ENCODE data around the gene GPR78. TPM values are rescaled to one million over a fixed set of nuclear protein-coding genes. Genes with fewer than 3 reads are reported as not detected.

Gene GPR78
- total RNA-seq, 1 donor from 2014 or later: 0.97 TPM

GRCh38 chr4:8540072-8540471 is 40.1 kb upstream of the GPR78 start:
- DNase-seq (ENCODE audit: extremely low spot score, unreplicated experiment): no peak
- Mint-ChIP-seq H3K4me1 (ENCODE audit: unreplicated experiment) (peaks cover 4% of the 10 kb centered on the region), H3K9me3 (no peaks in the 10 kb centered on the region), H3K27me3 (no peaks in the 10 kb centered on the region), H3K4me3 (no peak overlapping the region), H3K36me3 (no peaks in the 10 kb centered on the region), H3K27ac (peak overlapping the region; percentile 47)
- no peak for TF ChIP-seq CTCF (conservative IDR thresholded peaks at IDR 0.05)

- no peak overlapping the region for H3K27ac Mint-ChIP-seq
- no peaks in the 10 kb centered on the region for H3K9me3 Mint-ChIP-seq
- TF ChIP-seq CTCF (conservative IDR thresholded peaks at IDR 0.05): no peak
- no peaks in the 10 kb centered on the region for H3K36me3 Mint-ChIP-seq
- no peak for DNase-seq (ENCODE audit: extremely low spot score, unreplicated experiment)
- peaks cover 4% of the 10 kb centered on the region for H3K4me1 Mint-ChIP-seq (ENCODE audit: unreplicated experiment)
- no peak overlapping the region for H3K4me3 Mint-ChIP-seq
- H3K27me3 Mint-ChIP-seq: no peaks in the 10 kb centered on the region
These were observed 39.6 kb upstream of the GPR78 start for GRCh38 chr4:8540586-8540985.

GRCh38 chr4:8540991-8541390 is 39.2 kb upstream of the GPR78 start:
- no peak for DNase-seq (ENCODE audit: extremely low spot score, unreplicated experiment)
- no peak for TF ChIP-seq CTCF (conservative IDR thresholded peaks at IDR 0.05)
- Mint-ChIP-seq H3K27me3 (no peaks in the 10 kb centered on the region), H3K9me3 (no peaks in the 10 kb centered on the region), H3K36me3 (no peaks in the 10 kb centered on the region), H3K4me1 (ENCODE audit: unreplicated experiment) (peaks cover 4% of the 10 kb centered on the region), H3K4me3 (no peak overlapping the region), H3K27ac (no peak overlapping the region)

GRCh38 chr4:8541981-8542715 is 38.0 kb upstream of the GPR78 start:
- Mint-ChIP-seq H3K27ac (no peak overlapping the region), H3K4me1 (ENCODE audit: unreplicated experiment) (peaks cover 2% of the 10 kb centered on the region), H3K9me3 (no peaks in the 10 kb centered on the region), H3K36me3 (no peaks in the 10 kb centered on the region), H3K4me3 (no peak overlapping the region), H3K27me3 (peaks cover 6% of the 10 kb centered on the region)
- no peak for DNase-seq (ENCODE audit: extremely low spot score, unreplicated experiment)
- TF ChIP-seq CTCF (conservative IDR thresholded peaks at IDR 0.05): no peak

GRCh38 chr4:8542776-8543525 is 37.2 kb upstream of the GPR78 start:
- H3K4me1 Mint-ChIP-seq (ENCODE audit: unreplicated experiment): peaks cover 5% of the 10 kb centered on the region
- H3K9me3 Mint-ChIP-seq: no peaks in the 10 kb centered on the region
- H3K27me3 Mint-ChIP-seq: peaks cover 6% of the 10 kb centered on the region
- TF ChIP-seq CTCF (conservative IDR thresholded peaks at IDR 0.05): no peak
- DNase-seq (ENCODE audit: extremely low spot score, unreplicated experiment): no peak
- H3K36me3 Mint-ChIP-seq: no peaks in the 10 kb centered on the region
- no peak overlapping the region for H3K27ac Mint-ChIP-seq
- H3K4me3 Mint-ChIP-seq: no peak overlapping the region
